GM19043 (cell line): ENCODE data around the gene HOXD8.

Experiments
- ATAC-seq: cut with Tn5 transposase; IDR thresholded peaks from one replicate; pipeline ENCODE4 v1.9.1; 2021; ENCODE audit warnings: low read depth; ENCODE audit not compliant: unreplicated experiment

The HOXD8 gene

DNA sequence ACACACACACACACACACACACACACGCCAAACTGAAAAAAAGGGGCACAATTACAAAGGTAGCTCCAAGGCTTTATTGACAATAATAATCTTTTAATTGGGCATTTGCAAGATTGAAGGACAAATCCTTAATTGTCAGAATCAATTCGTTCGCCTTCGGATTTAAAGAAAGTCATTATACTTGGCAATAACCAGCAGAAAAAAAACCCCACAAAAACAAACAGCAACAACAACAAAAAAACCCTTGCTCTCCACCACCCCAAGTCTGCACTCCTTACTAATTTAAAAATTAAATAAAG, 1.8 kb upstream of the HOXD8 start:
- no peak for ATAC-seq

DNA sequence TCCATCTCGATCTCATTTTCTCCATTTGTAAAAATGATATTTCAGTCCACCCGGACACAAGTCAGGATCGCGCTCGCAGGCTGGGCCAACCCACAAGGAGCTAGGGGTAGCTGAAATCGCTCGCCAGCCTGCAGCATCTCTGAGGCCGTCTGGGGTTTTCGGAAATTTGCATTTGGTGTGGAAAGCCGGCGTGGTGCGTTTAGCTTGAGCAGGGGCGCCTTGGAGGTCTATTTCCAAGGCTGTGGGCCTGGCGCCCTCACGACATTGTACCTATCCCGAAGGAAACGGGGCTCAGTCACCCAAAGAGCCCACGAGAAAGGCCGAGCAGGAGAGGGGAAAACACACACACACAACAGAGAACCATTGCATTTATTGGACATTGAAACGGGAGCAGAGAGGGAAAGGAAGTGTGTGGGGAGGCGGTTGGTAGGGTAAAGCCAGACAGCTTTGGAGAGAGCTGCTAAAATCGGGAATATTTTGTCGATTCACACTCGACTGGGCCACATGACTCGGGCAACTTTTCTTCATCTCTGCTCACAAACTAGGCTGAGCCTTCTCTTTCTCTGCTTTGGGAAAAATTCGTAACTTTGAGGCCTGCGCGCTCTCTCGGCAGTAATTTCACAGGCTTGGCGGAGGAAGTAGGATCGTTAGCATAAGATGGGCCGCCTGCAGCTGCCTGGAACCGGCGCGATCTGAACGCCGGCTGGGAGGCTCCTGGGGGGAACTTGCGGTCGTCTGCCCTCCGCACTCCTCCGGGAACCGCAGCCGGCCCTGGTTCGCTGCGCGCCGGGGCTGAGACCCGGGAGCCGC, 1.1 kb upstream of the HOXD8 start:
- no peak for ATAC-seq

DNA sequence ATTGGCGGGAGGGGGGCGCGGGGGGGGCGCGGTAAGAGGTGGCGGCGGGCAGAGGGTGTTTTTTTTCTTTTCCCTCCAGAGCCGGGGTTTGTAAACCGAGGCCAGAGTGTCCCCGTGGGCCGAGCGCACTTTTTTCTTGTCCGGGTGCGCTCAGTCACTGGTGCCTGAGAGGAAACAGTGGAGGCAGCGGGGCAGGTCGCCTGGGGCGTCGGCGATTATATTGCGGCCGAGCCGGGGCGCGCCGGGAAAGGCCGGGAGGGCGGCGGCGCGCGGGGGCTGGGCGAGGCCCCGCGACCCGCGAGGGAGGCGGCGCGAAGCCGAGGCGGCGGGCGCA, 275 bp downstream of the HOXD8 start:
- ATAC-seq: no peak

DNA sequence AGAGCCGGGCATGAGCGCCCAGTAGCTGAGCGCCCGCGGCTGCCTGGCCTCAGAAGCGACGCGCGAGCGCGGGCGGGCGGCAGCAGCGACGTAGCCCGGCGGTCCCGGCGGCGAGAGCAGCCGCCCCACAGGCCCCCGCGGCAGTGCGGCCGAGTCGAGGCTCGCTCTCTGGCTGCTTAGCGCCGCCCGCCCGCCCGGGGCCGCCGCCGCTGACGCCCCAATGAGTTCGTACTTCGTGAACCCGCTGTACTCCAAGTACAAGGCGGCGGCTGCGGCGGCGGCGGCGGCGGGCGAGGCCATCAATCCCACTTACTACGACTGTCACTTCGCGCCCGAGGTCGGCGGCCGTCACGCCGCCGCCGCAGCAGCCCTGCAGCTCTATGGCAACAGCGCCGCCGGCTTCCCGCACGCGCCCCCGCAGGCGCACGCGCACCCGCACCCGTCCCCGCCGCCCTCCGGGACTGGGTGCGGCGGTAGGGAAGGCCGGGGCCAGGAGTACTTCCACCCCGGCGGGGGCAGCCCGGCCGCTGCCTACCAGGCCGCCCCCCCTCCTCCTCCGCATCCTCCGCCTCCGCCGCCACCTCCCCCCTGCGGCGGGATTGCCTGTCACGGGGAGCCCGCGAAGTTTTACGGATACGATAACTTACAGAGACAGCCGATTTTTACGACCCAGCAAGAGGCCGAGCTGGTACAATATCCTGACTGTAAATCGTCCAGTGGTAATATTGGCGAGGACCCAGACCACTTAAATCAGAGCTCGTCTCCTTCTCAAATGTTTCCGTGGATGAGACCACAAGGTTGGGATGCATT, 847 bp downstream of the HOXD8 start:
- no peak for ATAC-seq

DNA sequence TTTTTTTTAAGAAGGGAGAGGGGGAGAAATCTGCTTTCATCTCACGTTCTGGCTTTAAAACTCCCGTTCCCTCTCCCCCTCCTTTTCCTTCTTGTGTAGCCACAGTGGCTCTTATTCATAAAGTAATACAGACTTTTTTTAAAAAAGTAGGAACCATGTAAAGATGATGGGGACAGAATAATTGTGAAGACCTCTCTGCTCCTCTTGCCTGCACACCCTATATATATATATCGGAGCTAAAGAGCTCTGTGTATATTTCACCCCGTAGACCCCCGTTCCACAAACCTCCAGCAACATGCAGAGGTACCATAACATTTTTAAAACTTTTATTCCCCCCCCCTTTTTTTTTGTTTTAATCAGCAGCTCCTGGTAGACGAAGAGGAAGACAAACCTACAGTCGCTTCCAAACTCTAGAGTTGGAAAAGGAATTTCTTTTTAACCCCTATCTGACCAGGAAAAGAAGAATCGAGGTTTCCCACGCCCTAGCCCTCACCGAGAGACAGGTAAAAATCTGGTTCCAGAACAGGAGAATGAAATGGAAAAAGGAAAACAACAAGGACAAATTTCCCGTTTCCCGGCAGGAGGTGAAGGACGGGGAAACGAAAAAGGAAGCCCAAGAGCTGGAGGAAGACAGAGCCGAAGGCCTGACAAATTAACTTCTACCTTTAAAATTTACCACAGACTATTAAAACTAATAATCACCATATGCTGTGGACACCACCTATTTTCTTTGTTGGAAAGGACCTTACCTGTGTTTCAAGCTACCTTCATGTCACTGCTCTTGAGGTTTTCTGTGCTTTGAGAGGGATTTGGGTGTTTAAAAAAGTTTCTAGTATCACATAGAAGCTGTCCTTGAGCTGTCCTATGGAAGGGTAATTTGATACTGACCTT, 1.7 kb downstream of the HOXD8 start:
- ATAC-seq: no peak

DNA sequence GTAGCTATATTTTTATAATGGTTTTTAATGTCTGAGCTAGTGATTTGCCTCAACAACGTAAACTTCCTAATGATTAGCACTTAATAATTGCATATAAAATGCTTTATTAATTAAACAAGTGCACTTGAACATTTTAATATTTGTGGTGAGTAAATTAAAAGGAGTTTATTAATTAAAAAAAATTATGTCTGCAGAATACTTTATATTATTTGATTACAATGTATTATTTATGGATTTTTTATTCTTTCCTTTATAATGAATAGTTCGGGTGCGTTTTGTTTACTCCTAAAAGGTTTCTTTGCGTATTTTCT, 2.3 kb downstream of the HOXD8 start:
- no peak for ATAC-seq

DNA sequence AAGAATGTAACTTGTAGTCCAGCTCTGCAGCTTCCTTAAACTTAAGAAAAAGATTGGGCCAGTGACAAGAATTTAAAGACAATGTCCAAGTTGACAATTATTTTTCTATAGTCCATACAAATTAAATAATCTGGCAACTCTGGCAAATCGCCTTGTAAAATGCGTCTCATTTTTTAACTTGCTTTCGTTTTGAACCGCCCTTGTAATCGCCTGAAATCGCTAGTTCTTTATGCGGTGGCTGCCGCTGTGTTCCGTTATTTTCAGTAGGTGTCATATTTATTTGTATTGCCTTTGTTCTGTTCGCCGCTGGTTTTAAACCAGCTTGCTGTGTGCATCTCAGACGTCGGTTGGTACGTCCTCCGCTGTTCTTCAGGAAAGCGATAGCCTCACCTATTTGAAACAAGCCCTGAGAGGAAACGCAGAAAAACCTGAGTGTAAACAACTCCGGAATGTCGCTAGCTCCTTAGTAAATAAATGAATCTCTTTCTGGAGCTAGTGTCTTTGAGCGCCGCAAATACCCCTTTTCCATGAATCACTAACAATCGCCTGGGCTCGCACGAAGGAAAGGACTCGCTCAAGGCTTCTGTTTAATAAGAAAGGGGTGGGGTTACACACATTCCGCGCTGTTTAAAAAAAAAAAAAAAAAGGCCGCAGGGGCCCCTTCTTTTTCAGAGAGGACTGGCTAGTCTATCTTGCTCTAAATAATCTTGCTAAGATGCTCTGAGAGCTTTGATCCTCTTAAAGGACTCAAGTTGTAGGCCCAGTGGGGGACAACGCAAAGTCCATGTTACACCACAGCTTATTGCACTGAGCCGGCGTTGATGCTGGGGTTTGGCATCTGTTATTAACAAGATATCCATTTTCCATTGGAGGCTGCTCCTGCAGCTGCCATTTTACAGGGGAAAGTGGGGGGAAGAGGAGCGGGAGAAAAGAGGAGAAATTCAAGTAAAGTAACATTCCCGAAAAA, 3.0 kb downstream of the HOXD8 start:
- ATAC-seq: no peak

DNA sequence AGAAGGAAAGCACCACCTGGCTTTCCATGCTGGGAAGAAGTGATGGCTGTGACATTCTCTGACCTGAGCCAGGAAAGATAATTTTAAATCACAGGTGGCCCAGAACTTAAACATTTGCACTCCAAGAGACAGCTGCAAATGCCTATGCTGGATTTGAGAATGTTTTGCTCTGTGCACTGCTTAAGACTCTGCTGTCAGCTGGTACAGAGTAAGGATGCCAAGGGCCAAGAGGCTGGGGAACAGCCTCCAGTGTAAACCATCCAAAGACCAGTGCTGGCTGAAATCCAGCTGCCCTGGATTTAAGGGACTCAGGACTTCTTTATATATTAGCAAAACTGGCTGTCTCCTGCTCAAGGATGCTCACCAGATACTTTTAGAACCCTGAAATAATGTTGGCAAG, 3.9 kb downstream of the HOXD8 start:
- ATAC-seq: no peak

DNA sequence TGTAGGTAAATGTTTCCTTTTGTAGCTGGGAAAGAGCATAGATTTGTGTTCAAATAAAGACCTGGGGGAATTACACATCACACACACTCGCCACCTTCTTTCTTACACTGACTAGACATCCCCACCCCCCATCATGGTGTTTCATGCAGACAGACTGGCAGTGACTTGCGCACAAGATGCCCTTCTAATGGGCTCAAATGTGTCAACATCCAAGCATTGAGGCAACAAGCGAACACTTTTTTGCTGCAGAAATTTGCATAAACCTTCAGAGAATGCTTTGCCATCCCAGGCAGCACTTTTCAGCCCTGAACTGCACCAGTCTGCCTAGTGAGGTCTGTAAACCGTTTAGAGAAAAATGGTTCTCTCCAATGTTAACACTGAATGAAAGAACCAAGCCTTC, 4.5 kb downstream of the HOXD8 start:
- no peak for ATAC-seq

DNA sequence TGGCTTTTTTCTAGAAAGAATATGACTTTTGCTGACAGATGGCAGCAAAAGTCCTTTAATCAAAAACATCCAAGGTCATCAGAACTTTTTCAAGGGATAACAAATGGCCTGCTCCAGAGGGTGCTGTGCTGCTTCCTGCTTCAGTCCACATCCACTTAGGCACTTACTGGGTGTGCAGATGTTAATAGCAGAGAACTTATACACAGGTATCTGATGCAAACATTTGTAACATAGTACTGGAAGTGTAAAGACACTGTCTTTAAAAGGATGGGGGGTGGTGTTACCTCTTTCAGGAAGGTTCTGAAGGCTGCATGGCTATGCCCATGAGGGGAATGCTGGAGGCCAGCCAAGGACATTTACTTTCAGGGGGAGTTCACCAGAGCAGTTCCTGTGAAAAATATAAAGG, 5.5 kb downstream of the HOXD8 start:
- ATAC-seq: no peak

DNA sequence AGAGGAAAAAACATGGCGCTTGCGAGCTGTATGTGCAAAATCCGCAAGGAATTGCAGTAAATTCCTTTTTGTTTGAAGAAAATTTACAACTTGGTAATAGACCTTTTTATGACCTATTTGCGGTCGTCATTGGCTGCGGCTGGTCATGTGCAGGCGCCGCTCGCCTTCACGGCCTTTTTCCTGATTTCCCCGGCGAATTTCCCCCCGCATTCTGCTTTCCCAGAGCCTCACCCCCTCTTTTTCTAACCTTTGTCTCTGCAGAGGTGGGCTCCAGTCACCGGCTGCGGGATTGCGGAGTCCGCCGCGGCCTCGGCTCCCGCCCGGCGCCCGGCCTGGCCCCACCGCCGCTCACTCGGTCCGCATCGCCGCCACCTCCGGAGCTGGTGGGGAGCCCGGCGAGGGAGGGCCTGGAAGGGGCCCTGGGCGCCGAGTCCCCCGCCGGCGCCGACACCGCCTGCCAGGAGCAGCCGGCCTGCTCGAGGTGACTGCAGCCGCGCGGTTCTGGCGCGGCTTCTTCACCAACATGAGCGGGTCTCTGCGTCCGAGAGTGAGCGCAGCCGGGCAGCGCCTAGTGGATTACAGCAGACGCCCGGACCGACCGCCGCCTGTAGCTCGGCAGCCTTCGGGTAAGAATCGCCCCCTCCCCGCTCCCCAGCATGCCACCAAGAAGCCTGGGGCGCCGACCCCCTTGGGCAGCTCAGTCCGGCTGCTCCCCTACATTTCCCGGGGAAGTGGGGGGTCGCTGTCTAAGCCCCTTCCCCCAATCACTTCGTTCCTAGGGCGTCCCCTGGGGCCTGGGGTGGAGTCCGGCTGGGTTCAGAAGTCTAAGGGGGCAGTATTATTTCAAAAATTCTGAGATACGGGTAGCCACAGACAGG, 7.1 kb downstream of the HOXD8 start:
- ATAC-seq: no peak

DNA sequence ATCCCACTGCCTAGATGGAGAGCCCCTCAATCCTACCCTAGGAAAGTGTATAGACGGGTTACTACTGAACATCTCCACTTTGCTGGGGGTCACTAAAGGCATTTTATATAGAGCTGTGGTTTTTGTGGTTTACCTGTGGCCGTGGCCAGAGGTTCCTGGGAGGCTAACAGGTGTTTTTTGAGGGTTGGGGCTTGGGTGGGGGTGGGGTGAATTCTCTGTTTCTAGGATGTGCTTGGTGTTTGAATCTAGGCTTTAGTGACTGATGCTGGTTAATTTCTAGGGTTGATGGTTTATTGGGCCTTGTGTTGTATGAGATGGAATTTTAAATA, 7.7 kb downstream of the HOXD8 start:
- ATAC-seq: no peak

DNA sequence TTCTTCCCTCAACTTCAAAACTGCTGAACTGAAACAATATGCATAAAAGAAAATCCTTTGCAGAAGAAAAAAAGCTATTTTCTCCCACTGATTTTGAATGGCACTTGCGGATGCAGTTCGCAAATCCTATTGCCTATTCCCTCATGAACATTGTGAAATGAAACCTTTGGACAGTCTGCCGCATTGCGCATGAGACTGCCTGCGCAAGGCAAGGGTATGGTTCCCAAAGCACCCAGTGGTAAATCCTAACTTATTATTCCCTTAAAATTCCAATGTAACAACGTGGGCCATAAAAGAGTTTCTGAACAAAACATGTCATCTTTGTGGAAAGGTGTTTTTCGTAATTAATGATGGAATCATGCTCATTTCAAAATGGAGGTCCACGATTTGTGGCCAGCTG, 8.4 kb downstream of the HOXD8 start:
- ATAC-seq: no peak

DNA sequence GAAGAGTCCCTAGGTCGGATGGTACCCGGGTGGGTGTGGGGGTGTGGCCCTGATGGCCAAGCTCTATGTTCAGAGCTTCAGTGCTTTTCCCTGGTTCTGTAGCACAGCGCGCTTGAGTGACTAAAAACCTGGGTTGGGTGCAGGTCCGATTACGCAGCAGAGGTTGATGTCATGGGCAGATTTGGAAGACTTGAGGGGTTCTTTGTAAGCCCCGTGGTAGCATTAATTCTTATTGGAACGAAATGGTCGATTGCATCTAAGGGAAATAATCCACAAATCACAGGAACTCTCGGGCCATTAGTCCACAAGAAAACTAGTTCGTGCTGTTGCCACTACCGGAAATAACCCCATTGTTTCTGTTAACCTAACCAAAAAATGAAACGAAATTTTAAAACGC, 9.0 kb downstream of the HOXD8 start:
- no peak for ATAC-seq

DNA sequence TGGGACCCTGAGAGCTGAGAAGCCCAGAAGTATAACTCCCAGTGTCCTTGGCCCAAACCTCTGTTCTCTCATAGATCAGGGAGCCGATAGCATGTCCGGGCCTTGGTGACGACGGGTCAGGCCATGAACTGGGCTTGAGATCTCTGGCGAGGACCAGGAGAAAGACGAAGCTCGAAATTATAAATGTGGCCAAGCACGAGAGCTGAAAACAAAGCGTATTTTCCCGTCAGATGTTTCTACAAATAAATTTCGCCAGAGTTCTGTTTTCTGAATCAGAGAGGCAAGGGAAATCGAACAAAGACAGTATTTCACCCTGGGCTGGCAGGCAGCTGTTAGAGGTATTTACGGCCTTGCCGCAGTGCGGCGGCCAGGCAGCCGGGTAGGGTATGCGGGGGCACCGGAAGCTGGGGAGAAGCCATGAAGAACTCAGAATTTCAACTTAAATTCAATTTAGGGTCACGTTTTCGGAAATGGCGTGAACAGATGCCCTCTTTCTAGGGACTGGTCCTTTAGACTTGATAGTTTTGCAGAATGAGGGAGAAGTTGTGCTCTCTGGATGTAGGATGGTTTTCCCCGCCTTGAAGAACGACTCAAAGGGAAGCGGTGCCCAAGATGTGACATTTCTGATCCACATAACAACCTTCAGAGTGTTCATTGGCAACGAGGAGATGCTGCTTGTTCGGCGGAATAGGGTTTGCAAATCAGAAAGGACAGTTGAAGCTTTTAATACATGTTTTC, 9.6 kb downstream of the HOXD8 start:
- ATAC-seq: no peak

DNA sequence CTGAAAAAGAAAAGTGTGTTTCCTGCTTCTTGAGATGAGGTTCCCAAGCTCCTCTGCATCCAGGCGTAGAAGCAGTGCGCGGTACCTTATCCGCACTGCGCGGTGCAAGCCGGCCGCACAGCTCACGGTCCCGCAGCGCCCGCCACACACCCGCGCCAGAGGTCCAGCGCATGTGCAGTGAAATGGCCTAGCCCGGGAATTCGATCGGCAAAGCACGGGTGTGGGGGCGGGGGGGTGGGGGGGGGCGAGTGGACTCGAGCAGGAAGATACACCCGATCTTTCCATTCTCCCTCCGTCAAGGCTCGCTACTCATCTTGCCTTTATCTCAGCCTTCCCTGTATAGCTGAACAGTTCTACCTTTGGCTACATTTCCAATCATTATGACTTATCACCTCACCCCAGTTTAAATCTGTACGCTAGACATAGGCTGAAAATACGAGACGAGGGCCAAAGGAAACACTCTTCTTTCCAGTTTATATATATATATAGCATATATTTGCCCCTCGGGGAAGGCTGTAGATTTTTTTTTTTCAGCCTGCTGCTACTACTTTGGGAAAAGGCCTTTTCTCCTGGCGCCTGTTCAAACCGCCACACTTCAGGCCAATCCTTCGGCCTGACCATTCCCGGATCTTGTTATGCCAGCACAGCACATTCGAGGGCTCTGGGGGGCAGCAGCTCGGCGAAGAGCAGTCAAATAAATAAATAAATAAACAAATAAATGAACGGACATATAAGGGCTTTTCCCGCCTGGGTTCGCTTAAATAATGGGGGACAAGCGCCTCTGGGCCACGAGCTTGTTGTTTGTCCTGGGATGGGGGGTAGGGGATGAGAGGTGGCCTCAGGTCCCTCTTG, 10.4 kb downstream of the HOXD8 start:
- no peak for ATAC-seq

DNA sequence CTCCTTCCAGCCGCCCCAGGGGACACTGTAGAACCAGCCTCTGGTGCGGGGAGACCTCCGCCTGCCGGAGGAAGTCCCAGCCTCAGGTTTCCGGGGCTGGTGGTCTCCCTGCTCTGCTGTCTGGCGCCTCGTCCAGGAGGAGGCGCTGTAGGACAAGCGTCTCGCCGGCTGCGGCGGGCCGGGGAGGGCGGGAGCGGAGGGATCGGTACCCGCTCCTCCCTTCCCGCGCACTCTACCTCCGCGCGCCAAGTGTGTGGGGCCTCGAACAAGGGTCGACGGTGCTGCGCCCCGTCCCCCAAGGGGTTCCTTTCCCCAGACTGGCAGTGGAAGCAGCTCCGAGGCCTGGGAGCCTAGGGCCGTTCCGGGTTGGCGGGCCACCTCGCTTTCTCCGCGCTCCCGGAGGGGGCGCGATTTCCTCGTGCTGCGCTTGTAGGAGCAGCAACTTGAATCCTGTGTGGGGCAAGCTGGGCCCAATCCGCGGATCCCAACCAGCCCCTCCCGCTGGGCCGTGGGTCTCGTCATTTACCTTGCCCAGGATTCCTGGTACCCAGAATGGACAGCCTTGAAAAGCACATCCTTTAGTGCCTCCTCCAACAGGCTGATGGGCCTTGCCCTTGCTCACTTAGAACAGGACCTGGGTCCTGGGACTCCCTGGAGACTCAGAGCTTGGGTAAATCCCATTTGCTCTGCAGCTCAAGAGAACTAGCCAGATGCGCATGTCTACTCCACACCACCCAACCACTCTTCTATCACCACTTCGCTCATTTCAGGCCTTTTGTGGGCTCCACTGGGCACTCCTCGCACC, 11.2 kb downstream of the HOXD8 start:
- ATAC-seq: peak; percentile 81
